GM19023 (cell line): ENCODE measurements around the gene RBM33.

Source experiments
- ATAC-seq: cut with Tn5 transposase; IDR thresholded peaks from one replicate; pipeline ENCODE4 v1.9.1; 2021; ENCODE audit warnings: mild to moderate bottlenecking, moderate library complexity; ENCODE audit not compliant: unreplicated experiment

The RBM33 gene

DNA sequence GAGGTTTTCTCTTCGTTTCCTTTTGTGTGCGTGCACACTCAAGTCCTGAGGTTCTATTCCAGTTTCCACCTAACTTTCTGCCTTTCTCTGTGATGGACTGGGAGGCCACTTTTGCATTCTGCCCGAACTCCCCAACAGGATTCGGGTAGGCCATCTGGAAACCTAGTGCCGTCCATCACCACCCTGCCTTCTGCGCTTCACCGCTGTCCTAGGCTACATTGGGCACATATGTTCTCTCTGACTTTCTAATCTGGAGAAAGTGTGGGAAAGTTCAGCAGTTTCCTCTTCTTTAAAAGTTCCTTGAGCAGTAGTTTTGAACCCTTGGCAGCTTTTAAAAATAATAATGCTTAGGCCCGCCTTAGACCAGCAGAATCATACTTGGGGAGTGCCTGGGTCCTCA lies 121.0 kb downstream of the RBM33 start:
- ATAC-seq: no peak

GRCh38 chr7:155766386-155766785 lies 121.9 kb downstream of the RBM33 start:
- ATAC-seq: no peak

DNA sequence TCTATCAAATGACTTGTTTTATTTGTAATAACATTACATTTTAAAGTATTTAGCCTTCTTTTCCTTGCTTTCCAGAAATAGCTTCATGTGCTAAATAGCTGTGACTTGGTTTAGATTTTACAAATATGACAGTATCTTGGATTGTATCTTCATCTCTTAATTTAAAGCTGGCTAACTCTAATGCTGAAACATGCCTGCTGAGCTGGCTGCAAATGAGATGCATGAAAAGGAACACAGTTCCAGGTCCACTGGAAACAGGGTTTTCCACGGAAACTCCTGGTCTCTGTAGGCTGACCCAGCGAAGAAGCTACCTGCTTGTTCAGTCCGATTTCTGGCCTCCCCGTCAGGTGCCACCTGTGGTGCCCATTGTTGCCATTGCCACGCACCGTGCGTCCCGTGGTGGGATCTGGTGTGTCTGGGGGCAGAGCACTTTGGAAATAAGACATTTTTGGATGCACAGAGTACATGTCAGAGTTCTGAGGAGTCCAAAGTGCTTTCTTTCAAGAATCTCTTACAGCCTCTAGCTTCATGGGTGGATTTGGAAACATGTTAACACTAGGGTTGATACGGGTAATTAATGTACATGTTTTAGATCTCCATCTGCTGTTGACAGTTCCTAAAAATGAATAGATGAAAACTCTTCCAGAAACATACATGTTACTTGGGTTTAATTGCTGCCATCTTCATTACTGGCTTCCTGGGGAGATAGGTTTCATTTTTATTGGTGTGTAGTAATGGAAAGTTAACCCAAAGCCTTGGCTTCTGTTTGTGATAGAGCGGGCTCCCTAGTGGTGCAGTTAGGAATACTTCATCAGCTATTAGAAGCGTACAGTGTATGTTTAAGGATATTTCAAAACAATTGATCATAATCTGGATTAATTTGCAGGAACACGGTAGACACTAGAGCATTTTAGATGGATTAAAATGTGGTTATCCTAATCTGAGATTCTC lies 122.8 kb downstream of the RBM33 start:
- no peak for ATAC-seq

DNA sequence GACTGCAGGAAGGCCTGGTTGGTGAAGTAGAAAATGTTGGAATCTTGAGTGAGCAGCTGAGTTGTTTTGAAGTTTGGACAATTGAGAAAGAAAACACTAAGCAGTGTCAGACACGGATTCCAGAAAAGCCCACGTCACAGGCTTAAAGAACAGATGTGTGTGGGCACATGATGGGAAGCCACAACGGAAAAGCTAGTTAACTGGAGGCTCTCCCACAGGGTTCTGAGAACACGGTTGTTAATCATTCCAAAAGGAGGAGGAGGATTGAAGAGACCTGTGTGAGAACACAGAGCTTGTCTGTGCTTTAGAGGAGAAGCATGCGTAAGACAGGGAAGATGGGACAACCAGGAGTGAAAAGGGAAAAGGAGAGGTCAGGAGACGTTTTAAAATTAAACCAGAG lies 125.2 kb downstream of the RBM33 start:
- no peak for ATAC-seq

- no peak for ATAC-seq
These were observed 125.8 kb downstream of the RBM33 start for GRCh38 chr7:155770241-155770640.

- ATAC-seq: no peak
These were observed 129.1 kb downstream of the RBM33 start for GRCh38 chr7:155773531-155773930.

DNA sequence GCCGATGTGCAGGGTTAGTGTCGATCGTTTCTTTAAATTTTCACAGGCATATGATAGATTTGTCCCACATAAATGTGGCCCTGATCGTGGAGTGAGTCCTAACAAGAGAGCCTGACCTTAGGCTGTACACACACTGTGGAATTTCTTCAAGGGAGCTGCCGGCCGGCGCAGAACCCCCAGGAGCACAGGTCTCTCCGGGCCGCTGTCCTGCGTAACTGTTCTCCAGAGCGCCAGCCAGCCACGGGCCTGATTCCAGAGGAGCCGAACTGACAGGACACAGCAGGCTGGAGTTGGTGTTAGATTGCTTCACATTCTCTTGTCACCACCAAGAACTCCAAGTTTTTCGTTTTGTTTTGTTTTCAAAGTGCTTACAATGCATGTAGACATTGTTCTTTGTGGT lies 130.5 kb downstream of the RBM33 start:
- no peak for ATAC-seq

DNA sequence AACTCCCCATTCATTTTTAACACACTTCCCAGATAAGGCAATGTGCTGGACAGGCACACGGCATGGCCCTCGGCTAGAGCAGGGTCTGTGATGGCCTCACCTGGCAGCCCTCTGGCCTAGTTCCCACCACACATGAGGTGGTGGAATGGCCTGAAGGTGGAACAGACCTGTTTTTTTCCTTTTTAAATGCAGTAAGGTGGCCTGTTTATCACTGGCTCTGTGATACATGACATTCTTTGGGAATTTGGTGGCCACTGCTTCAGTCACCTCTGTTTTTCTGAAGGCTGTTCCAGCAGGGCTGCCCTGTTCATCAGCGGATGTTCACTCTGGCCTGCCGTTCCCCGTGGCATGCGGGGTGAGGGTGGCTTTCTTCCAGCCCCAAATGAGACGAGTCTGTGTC lies 131.2 kb downstream of the RBM33 start:
- ATAC-seq: no peak

- no peak for ATAC-seq
These were observed 132.1 kb downstream of the RBM33 start for GRCh38 chr7:155776606-155777005.

DNA sequence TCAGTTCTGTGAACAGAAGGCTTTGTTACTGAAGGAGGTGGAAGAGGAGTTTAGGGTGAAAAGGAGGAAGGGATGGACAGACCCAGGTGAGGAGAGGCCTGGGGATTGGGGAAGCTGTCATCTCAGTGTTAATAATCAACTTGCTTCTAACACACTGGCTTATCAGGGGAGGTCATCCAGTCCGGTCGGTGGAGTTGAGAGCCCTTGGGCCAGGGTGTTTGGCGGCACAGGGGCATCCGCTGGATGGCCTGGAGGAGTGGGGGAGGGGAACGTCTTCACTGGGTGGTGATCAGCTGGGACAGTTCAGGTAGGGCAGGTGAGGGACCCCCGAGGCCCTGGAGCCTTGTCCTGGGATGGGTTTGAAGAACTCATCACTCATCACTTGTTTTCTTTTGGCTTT lies 133.9 kb downstream of the RBM33 start:
- no peak for ATAC-seq

DNA sequence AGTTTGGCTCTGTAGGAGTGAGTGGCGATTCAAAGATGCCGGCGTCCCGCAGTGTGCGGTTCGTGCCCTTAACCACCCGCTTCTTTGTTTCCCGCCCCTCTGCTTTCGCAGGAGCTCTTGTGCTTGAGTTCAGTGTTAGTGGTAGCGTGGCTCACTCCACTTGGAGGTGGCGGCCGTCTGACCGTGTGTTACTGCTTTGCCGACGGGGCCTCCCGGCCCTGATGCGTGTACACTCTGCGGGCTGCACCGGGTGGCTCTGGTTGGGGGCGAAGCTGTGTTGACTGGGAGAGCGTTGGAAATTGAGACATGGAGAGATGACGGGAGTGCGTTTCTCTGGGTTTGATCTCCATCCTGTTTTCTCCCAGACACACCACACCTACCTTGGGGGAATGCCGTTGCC lies 136.4 kb downstream of the RBM33 start:
- no peak for ATAC-seq

DNA sequence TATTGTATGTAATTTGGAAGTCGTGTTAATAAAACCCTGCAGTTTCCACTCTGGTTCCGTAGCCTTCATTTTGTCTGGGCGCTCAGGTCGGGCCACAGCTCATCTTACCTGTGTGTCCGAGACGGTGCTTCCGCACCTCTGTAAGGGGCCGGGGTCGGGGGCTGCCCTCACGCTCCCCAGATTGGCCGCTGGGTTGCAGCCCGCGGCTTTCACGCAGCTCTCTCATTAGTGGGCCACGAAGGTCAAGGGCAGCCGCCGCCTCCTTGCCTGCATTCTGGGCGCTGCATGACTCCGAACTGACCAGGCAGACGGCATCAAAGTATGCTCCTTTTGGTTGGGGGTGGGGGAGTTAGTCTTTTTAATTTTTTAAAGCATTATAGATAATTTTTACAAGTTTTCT lies 137.0 kb downstream of the RBM33 start:
- no peak for ATAC-seq

GRCh38 chr7:155782466-155782865 lies 138.0 kb downstream of the RBM33 start:
- ATAC-seq: no peak

- no peak for ATAC-seq
These were observed 141.1 kb downstream of the RBM33 start for GRCh38 chr7:155785536-155785935.

- no peak for ATAC-seq
These were observed 142.0 kb downstream of the RBM33 start for GRCh38 chr7:155786491-155786890.

GRCh38 chr7:155787171-155787851 lies 142.8 kb downstream of the RBM33 start:
- no peak for ATAC-seq

- no peak for ATAC-seq
These were observed 144.1 kb downstream of the RBM33 start for GRCh38 chr7:155788616-155789000.

DNA sequence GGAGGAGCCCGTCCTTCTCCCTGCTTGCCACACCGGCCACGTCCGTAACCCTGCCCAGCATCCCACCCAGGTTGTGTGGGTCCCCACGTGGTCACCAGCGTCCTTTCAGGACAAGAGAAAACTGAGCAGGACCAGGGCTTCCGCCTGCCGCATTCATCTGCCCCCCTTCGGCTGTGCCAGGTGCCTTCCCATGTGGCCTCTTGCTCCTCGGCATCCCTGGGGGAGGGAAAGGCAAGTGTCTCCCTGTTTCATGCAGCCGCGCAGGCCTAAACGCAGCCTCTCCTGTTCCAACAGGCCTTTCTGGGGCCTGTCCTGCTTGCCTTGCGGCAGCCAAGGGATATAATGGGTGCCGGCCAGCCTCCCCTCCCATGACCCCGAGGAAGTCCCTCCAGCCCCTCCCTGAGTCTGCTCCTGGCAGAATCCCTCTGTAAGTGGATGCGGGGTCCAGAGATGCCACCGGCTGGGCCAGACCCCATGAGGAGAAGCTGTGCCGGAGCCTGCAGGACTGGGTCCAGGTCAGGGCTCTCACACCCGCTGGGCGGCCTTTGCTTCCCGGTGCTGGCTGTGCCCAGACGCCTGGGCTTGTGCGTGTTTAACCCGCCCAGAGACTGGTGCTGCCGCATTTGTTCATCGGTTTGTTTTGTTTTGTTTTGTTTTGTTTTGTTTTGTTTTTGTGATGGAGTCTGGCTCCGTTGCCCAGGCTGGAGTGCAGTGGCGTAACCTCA lies 144.7 kb downstream of the RBM33 start:
- no peak for ATAC-seq

GRCh38 chr7:155790666-155791065 lies 146.2 kb downstream of the RBM33 start:
- ATAC-seq: no peak

GRCh38 chr7:155791214-155791737 lies 146.8 kb downstream of the RBM33 start:
- ATAC-seq: no peak

GRCh38 chr7:155791836-155792235 lies 147.4 kb downstream of the RBM33 start:
- no peak for ATAC-seq
